ENCODE measurements around the gene E2F1.
"Not testable (repeated sequence)": the region's sequence is repeated elsewhere in the genome, so short reads cannot be mapped to it uniquely, and the experiment has no call there.

The E2F1 gene

DNA sequence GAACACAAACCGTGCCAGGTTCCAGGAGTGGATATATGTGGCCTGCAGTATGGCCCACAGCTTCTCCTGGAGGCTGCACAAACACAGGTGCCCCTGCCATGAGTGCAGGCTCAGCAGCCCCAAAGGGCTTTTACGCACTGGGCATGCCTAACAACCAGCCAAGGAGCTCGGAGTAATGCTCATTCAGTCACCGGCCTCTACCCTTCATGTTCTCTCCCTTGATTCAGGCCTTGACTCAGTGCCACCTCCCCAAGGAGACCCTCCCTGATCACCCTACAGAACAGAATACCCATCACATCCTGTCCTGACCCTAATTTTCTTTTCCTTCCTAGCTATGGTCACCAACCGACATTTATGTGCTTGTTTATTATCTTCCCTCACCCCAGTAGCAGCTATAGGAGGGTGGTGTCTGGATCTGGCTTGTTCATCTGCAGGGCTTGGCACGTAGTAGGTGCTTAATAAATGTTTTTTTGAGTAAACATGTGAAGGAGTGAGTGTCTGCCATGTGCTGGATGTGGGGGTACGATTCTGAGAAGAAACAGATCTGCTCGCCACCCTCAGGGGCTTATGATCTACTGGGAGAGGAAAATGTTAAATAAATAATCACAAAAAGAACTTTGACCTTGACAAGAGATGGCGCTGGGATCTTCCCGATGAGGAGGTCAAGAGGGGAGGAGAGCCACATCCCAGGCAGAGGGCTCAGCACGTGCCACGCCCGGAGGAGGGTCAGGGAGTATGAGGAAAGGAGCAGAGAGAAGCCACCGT, 24.7 kb upstream of the E2F1 start:
- DNase-seq = no peak

DNA sequence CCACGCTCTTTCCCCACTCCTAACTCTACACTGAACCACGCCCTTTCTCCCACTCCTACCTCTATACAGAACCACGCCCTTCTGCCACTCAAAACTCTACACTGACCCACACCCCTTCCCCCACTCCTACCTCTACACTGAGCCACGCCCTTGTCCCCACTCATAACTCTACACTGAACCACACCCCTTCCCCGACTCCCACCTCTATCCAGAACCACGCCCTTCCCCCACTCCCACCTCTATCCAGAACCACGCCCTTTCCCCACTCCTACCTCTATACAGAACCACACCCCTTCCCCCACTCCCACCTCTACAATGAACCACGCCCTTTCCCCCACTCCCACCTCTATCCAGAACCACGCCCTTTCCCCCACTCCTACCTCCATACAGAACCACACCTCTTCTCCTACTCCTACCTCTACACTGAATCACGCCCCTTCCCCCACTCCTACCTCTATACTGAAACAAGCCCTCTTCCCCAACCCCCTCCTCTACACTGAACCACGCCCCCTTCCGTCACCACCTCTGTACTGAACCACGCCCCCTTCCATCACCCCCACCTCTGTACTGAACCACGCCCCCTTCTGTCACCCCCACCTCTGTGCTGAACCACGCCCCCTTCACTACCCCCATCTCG, 23.8 kb upstream of the E2F1 start:
- DNase-seq = no peak

DNA sequence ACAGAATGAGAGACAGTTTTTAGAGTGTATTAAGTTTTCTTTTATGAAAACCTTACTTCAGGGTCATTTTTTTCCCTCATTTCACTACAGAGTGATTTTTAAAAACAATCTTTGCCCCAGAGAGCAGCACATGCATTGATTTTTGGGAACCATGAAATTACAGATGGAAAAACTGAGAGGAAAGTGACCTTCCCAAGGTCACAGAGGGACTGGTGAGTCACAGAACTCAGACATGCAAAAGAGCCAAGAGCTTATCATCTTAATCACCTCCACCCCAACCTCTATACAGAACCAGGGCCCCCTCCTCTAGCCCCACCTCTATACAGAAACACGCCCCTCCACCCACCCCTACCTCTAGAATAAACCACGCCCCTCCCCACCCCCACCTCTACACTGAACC, 23.2 kb upstream of the E2F1 start:
- DNase-seq = no peak

DNA sequence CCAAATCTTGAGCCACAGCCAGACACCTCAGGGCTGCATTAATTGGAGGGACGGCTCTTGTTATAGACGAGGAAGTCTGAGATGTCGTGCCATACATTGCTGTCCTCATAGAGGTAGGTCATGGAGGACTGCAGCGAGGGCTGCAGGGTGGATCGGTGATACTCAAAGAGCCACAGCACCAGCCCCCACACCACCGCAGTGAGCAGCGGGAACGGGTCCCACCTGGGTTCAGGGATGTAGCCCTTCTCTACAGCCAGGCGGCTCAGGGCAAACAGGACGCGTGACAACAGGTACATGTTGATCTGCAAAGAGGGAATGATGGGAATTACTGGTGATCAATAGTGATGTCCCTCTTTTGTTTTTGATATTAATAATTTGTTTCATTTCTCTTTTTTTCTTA, 21.5 kb upstream of the E2F1 start:
- DNase-seq = no peak

DNA sequence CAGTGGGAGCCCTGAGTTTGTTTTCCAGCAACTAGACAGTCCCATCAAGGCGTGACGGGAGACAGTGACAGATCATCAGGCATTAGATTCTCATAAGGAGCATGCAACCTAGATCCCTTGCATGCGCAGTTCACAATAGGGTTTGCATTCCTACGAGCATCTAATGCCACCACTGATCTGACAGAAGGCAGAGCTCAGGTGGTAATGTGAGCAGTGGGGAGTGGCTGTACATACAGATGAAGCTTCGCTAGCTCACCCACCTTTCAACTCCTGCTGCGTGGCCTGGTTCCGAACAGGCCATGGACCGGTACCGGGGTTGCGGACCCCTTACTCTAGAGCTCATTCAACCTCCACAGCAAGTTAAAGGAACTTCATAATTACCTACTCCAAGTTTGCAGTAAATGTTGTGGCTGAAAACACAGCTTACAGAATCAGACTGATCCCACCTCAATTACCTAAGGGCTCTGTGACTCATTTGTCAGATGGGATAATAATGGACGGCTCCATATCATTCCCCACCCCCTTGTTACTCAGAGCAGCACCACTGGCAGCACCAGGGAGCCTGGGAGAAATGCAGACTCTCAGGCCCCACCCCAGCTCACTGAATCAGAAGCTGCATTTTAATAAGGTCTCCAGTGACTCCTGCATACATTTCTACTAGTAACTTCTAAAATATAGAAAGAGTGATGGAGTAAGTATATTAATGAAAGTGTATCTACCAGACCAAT, 18.2 kb upstream of the E2F1 start:
- no peak for DNase-seq

DNA sequence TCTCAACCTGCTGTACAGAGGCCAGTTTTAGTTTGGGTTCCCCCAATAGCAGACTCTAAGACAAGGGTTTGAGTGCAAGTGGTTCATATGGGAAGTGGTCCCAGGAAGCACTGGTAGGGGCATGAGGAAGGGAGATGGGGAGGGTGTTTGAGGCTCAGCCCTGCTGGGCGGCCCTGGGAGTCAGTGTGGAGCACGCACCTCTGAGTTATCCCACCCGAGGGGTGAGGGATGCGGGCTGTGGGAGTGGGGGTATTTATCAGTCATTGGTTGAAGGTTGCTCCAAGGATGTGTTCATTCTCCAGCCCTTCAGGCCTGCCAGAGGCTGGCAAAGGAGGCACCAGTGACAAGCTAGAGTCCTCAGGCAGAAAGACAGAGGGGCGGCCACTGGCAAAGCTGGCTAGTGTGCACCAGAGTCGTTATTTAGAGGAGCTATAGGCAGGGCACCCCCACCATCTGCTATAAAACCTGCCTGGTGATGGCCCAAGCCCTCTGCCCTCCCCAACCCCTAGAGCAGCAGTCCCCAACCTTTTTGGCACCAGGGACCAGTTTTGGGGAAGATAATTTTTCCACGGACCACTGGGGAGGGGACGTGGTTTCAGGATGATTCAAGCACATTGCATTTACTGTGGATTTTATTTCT, 17.4 kb upstream of the E2F1 start:
- no peak for DNase-seq

DNA sequence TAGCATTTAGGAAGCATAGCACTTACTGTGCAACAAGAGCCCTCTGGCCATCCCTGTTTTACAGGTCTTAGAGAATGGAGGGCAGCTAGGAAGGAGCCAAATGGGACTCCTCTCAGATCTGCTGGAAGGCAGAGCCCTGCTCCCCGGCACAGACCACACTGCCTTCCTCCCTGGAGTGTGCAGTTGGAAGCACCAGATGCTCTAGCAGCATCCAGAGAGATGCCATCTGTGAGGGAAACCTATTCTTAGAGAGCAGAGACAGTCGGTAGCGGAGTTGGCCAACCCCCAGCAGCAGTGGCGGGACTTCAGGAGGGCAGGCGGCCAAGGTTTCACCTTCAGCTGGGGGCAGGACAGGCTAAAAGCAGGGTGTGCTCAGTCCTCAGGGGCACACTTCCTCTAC, 16.7 kb upstream of the E2F1 start:
- DNase-seq = peak; percentile 98

DNA sequence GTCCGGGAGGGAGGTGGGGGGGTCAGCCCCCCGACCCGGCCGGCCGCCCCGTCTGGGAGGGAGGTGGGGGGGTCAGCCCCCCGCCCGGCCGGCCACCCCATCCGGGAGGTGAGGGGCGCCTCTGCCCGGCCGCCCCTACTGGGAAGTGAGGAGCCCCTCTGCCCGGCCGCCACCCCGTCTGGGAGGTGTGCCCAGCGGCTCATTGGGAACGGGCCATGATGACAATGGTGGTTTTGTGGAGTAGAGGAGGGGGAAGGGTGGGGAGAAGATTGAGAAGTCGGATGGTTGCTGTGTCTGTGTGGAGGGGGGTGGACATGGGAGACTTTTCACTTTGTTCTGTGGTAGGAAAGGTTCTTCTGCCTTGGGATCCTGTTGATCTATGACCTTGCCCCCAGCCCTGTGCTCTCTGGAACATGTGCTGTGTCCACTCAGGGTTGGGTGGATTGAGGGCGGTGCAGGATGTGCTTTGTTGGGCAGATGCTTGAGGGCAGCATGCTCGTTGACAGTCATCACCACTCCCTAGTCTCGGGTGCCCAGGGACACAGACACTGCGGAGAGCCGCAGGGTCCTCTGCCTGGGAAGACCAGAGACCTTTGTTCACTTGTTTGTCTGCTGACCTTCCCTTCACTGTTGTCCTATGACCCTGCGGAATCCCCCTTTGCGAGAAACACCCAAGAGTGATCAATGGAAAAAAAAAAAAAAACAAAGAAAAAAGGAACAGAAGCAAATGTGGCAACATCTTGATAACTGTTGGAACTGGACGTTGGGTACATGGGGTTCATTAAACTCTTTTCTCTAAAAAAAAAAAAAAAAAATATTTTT, 15.7 kb upstream of the E2F1 start:
- DNase-seq = no peak

DNA sequence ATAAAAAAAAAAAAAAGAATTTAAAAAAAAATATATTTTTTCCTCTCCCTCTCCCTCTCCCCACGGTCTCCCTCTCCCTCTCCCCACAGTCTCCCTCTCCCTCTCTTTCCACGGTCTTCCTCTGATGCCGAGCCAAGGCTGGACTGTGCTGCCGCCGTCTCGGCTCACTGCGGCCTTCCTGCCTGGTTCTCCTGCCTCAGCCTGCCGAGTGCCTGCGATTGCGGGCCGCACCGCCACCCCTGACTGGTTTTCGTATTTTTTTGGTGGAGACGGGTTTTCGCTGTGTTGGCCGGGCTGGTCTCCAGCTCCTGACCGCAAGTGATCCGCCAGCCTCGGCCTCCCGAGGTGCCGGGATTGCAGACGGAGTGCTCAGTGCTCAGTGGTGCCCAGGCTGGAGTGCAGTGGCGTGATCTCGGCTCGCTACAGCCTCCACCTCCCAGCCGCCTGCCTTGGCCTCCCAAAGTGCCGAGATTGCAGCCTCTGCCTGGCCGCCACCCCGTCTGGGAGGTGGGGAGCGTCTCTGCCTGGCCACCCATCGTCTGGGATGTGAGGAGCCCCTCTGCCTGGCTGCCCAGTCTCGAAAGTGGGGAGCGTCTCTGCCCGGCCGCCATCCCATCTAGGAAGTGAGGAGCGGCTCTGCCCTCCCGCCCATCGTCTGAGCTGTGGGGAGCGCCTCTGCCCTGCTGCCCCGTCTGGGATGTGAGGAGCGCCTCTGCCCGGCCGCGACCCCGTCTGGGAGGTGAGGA, 14.7 kb upstream of the E2F1 start:
- DNase-seq = not testable (repeated sequence)

DNA sequence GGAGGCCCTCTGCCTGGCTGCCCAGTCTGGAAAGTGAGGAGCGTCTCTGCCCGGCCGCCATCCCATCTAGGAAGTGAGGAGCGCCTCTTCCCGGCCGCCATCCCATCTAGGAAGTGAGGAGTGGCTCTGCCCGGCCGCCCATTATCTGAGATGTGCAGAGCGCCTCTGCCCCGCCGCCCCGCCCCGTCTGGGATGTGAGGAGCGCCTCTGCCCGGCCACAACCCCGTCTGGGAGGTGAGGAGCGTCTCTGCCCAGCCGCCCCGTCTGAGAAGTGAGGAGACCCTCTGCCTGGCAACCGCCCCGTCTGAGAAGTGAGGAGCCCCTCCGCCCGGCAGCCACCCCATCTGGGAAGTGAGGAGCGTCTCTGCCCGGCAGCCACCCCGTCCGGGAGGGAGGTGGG, 12.8 kb upstream of the E2F1 start:
- not testable (repeated sequence) for DNase-seq

DNA sequence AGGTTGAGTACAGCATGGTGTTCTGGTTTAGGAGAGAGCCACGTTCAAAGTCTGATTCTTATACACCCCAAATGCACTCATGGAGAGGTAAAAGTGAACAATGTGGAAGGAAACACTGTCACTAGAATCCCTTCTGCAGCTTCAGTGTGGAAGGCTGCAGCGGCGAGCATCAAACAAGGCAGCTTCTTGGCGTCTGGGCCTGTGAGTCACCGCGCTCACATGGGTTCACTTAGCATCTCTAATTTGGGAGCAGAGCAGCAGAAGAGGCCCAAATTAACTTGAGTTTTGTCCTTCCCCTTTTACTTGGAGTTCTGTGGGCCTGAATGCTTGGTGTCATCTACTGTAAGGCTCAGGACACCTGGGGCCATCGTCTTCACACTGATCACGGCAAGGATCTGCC, 10.9 kb upstream of the E2F1 start:
- DNase-seq = peak; percentile 75

DNA sequence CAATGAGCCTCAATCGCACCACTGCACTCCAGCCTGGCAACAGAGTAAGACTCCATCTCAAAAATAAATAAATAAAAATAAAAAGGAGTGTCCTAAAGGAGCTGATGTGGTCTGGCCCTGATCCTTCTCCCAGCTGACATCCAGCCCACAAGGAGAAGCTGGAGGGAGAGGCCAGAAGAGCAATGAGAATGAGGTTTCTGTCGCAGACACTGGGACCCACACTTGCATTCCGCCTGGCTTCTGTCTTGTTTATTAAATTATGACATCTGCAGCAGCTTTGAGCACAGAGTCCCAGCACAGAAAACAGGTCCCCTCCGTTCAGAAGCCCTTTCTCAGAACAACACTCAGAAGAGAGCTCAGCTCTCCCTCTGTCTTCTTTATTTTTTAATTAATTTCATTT, 10.3 kb upstream of the E2F1 start:
- no peak for DNase-seq

DNA sequence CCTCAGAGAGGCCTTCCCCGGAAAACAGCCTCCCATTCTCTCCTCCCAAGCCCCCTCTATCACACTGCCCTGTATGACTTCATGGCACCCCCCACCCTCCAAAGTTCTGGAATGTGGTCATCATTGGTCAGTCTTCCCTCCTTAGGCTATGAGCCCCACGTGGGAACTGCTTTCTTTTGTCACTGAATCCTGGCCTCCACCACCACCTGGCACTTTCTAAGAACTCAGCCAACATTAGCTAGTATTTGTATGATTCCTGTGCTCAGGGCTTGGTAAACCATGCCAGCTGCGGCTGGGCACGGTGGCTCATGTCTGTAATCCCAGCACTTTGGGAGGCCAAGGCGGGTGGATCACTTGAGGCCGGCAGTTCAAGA, 8.4 kb upstream of the E2F1 start:
- DNase-seq = peak; percentile 75

DNA sequence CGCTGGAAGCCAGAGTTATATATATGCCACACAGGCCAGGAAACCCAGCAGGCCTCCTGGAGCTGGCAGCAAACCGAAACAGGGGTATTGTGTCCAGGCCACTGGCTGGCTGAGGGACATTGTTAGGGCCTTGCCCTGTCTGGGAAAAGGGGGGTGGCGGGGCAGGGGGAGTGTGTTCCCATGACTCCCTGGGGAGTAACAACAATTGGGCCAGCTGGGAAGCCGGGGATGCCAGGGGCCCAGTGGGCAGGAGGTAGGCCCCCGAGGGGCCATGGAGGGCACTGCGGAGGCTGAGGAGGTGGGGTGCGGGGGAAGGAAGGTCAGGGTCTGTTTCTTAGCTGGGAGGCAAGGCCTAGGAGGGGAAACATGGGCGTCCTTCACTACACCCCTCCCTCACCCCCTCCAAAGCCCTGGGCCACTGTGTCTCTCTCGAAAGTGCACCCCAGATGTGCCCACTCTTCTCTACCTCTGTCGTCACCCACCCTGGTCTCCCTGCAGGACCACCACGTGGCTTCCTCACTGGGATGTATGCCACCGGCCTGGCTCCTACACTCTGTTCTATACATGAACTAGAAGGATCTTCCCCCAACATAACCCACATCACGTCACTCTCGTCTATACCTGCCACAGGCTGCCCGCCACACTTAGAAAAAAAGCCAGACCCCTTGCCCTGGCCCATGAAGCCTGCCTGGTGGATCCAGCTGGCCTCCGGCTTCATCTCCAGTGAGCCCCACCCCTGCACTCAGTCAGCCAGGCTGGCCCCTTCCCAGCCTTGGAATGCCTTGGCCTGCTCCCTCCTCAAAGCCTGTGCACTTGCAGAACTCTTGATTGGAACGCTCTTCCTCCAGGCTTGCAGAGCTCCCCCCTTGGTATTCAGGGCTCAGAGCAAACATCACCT, 7.8 kb upstream of the E2F1 start:
- DNase-seq = peak; percentile 75

DNA sequence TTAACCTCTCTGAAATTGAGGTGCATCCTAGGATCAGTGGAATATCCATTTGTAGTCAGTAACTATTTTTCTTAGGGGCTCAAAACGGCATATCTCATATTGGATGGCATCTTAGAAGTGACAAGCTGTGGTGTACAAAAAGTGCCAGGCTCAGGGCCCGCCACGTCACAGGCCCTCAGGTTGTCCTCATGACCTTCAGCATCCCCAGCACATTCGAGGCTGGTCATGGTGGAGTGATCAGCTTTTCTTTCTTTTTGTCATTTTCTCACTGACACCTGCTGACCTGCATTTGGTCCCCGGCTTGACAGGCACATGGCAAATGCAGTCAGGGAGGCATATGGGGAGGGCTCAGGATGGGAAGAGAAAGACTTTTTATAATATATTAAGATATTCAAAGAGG, 7.1 kb upstream of the E2F1 start:
- DNase-seq = no peak

DNA sequence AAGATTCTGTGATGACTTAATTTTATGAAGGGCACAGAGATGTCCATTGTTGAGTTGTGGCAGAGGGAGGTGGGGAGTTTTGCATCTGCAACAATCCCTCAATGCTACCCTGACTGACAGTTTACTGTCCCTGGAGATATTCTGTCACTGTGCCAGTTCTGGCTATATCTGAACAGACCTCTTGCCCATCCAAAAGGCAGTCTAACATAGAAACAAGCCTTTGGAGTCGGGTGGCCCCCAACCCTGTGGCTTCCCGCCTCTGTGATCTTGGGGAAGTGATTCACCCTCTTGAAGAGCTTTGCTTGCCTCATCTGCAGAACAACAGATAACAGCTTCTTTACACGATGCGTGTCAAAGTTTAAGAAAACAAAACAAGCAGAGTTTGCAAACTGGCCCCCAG, 3.8 kb upstream of the E2F1 start:
- no peak for DNase-seq

DNA sequence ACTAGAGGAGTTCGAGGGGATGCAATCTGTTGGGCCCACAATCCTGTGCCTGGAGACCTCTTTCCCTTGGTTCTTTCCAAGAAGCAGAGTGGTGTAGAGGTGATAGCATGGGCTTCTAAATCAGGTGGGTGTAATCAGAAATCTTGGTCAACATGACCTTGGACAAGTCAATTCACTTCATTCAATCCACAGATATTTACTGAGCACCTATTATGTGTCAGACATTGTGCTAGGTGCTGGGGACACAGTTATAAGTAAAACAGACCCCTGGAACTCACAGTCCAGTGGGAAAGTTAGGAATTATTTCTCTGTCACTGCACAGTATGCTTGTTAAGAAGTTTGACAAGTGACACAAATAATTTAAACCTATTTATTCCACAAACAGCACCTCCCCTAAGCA, 3.3 kb upstream of the E2F1 start:
- DNase-seq = no peak

DNA sequence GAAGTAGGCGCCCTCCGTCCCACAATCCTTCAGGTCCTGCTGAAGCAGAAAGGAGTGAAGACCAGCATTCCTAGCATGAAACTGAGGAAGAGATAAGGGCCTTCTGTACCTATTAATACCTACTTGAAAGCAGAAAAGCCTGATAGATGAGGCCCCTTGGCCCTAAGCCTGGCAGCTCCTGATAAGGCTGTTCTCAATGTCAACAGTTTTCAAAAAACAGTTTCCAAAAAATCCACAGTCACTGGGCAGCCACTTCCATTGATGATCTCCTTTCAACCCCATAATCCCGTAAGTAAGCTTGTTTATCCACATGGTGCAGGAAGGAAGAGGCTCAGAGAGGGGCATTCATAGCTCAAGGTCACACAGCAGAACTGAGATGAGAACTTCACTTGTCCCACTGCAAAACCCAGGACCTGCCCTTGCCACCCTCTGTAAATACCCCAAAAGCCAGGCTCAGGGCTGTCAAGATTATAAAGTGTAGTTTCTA, 2.8 kb upstream of the E2F1 start:
- no peak for DNase-seq

DNA sequence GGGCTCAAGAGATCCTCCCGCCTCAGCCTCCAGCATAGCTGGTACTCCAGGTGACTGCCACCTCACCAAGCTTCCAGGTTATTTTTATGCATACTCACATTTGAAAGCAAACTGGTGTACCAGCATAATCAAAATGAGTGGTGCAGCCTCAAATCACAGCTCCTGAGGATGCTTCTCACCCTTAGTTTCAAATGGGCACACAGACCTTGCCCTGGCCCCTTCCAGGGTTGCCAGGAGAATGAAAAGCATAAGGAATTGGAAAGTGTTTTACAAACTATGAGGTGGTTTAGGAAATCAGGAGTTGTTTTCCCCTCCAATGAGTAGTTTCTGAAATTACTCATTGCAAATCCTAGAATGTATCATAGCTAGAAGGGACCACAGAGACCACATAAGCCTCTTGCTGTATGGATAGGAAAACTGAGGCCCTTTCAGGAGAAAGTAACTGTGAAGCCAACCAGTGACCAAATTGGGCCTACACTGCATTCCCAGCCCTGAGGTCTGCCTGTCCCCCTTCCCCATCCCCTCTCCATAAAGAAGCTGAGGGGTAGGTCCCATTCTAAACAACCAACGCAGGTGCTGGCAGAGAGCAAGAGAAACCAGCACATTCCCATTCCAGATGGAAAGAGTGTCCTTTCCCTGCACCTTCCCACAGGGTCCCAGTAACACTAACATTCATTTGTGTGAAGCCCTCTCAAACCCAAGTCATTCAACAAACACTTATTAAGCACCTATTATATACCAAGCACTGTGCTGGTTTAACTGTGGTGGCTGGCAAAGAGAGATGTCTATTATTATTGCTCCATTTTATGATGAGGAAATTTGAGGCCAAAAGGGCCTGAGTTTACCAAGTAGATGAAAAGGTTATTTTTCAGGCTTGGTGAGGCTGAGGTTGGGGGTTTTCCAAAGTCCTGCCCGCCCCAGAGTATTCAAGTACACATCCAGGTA, 2.1 kb upstream of the E2F1 start:
- no peak for DNase-seq

All from NCI-H446 treated with DMSO at 0.1 percent for 48 hours (cell line).